ENCODE results near the gene CHAD. TPM values are rescaled to one million over a fixed set of nuclear protein-coding genes. Genes with fewer than 3 reads are reported as not detected.

CHAD gene
- total RNA-seq, 1 donor from 2014 or later, result not detected

GRCh38 chr17:50445730-50446325 lies 22.9 kb downstream of the CHAD start:
- DNase-seq, result no peak
- no peak for TF ChIP-seq CTCF (IDR thresholded peaks at IDR 0.05; ENCODE audit: partially characterized antibody, unreplicated experiment)
- no peak overlapping the region for H3K4me3 Mint-ChIP-seq (ENCODE audit: unreplicated experiment)
- H3K4me1 Mint-ChIP-seq (ENCODE audit: low read depth, unreplicated experiment), result no peaks in the 10 kb centered on the region
- H3K9me3 Mint-ChIP-seq (ENCODE audit: unreplicated experiment), result no peaks in the 10 kb centered on the region
- no peaks in the 10 kb centered on the region for H3K27me3 Mint-ChIP-seq (ENCODE audit: unreplicated experiment)
- no peak overlapping the region for H3K27ac Mint-ChIP-seq (ENCODE audit: unreplicated experiment)
- no peaks in the 10 kb centered on the region for H3K36me3 Mint-ChIP-seq (ENCODE audit: unreplicated experiment)

- no peaks in the 10 kb centered on the region for H3K27me3 Mint-ChIP-seq (ENCODE audit: unreplicated experiment)
- H3K4me3 Mint-ChIP-seq (ENCODE audit: unreplicated experiment), result no peak overlapping the region
- H3K27ac Mint-ChIP-seq (ENCODE audit: unreplicated experiment), result no peak overlapping the region
- H3K9me3 Mint-ChIP-seq (ENCODE audit: unreplicated experiment), result no peaks in the 10 kb centered on the region
- TF ChIP-seq CTCF (IDR thresholded peaks at IDR 0.05; ENCODE audit: partially characterized antibody, unreplicated experiment), result no peak
- DNase-seq, result no peak
- H3K36me3 Mint-ChIP-seq (ENCODE audit: unreplicated experiment), result no peaks in the 10 kb centered on the region
- H3K4me1 Mint-ChIP-seq (ENCODE audit: low read depth, unreplicated experiment), result no peaks in the 10 kb centered on the region
Measured at GRCh38 chr17:50444841-50445715, 23.6 kb downstream of the CHAD start.

- no peaks in the 10 kb centered on the region for H3K9me3 Mint-ChIP-seq (ENCODE audit: unreplicated experiment)
- DNase-seq, result no peak
- no peaks in the 10 kb centered on the region for H3K36me3 Mint-ChIP-seq (ENCODE audit: unreplicated experiment)
- no peak overlapping the region for H3K27ac Mint-ChIP-seq (ENCODE audit: unreplicated experiment)
- H3K4me3 Mint-ChIP-seq (ENCODE audit: unreplicated experiment), result no peak overlapping the region
- no peaks in the 10 kb centered on the region for H3K4me1 Mint-ChIP-seq (ENCODE audit: low read depth, unreplicated experiment)
- TF ChIP-seq CTCF (IDR thresholded peaks at IDR 0.05; ENCODE audit: partially characterized antibody, unreplicated experiment), result no peak
- no peaks in the 10 kb centered on the region for H3K27me3 Mint-ChIP-seq (ENCODE audit: unreplicated experiment)
Measured at GRCh38 chr17:50443505-50443974, 25.1 kb downstream of the CHAD start.

- no peak overlapping the region for H3K4me3 Mint-ChIP-seq (ENCODE audit: unreplicated experiment)
- no peak for TF ChIP-seq CTCF (IDR thresholded peaks at IDR 0.05; ENCODE audit: partially characterized antibody, unreplicated experiment)
- no peak for DNase-seq
- no peak overlapping the region for H3K27ac Mint-ChIP-seq (ENCODE audit: unreplicated experiment)
- no peaks in the 10 kb centered on the region for H3K27me3 Mint-ChIP-seq (ENCODE audit: unreplicated experiment)
- H3K4me1 Mint-ChIP-seq (ENCODE audit: low read depth, unreplicated experiment), result no peaks in the 10 kb centered on the region
- H3K9me3 Mint-ChIP-seq (ENCODE audit: unreplicated experiment), result no peaks in the 10 kb centered on the region
- no peaks in the 10 kb centered on the region for H3K36me3 Mint-ChIP-seq (ENCODE audit: unreplicated experiment)
Measured at GRCh38 chr17:50440838-50441829, 27.5 kb downstream of the CHAD start.

Data from glutamatergic neuron (in vitro differentiated cells).